ENCODE results near the gene ORC1.
A peak's percentile ranks its signal among the peaks of the same experiment; 100 is the strongest.
"Not testable (repeated sequence)": the region's sequence is repeated elsewhere in the genome, so short reads cannot be mapped to it uniquely, and the experiment has no call there.

The ORC1 gene

GRCh38 chr1:52400131-52400530 lies 4.1 kb downstream of the ORC1 start:
- TF ChIP-seq CTCF (IDR thresholded peaks at IDR 0.05; ENCODE audit: insufficient read depth, low read depth, low read length, missing control alignments) = no peak
- no peak for DNase-seq (ENCODE audit: low read depth)
- H3K4me3 ChIP-seq (ENCODE audit: low read depth, low read length) = no peak overlapping the region

GRCh38 chr1:52399629-52400028 lies 4.6 kb downstream of the ORC1 start:
- H3K4me3 ChIP-seq (ENCODE audit: low read depth, low read length) = no peak overlapping the region
- TF ChIP-seq CTCF (IDR thresholded peaks at IDR 0.05; ENCODE audit: insufficient read depth, low read depth, low read length, missing control alignments) = no peak
- no peak for DNase-seq (ENCODE audit: low read depth)

GRCh38 chr1:52393174-52393573 lies 11.0 kb downstream of the ORC1 start:
- no peak for DNase-seq (ENCODE audit: low read depth)
- no peak overlapping the region for H3K4me3 ChIP-seq (ENCODE audit: low read depth, low read length)
- no peak for TF ChIP-seq CTCF (IDR thresholded peaks at IDR 0.05; ENCODE audit: insufficient read depth, low read depth, low read length, missing control alignments)

DNA sequence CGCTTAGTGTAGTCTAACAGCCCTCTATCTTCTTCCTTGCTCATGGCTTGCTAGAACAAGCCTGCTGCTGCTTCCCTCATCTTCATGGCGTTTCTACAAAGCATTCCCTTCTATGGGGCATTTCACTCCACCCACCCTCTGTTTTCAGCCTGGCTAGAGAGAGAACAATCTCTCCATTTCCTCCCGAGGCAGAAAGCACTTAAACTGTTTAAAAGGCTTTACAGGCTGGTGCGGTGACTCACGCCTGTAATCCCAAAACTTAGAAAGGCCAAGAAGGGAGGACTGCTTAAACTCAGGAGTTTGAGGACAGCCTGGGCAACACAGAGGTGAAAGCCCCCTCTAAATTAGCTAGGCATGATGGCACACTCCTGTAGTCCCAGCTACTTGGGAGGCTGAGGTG lies 17.8 kb downstream of the ORC1 start:
- TF ChIP-seq CTCF (IDR thresholded peaks at IDR 0.05; ENCODE audit: insufficient read depth, low read depth, low read length, missing control alignments) = no peak
- no peak overlapping the region for H3K4me3 ChIP-seq (ENCODE audit: low read depth, low read length)
- DNase-seq (ENCODE audit: low read depth) = no peak

DNA sequence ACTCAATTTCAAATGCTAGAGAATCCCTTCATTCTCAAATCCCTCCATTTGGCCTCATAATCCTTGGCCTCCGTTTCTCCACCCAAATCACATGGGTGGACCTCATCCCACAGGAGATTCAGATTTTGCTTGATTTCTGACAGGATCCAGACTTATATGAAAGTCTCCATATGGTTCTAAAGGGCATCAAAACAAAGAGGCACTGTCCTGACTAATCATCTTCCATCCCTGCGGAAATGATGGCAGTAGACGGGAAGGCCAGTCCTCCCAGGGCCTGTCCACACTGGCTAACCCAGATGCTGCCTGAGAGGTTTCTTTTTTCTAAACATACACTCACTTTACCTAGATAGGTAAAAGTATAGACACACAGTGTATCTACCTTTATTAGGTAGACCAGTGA lies 18.8 kb downstream of the ORC1 start:
- no peak for TF ChIP-seq CTCF (IDR thresholded peaks at IDR 0.05; ENCODE audit: insufficient read depth, low read depth, low read length, missing control alignments)
- H3K4me3 ChIP-seq (ENCODE audit: low read depth, low read length) = no peak overlapping the region
- no peak for DNase-seq (ENCODE audit: low read depth)

DNA sequence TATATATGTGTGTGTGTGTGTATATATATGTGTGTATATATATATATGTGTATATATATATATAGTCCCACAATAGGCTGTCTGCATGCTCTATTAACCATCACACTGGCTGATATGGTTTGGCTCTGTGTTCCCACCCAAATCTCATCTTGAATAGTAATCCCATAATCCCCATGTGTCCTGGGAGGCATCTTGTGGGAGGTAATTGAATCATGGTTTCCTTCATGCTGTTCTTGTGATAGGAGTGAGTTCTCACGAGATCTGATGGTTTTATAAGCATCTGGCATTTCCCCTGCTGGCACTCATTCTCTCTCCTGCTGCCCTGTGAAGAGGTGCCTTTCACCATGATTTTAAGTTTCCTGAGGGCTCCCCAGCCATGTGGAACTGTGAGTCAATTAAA lies 34.4 kb downstream of the ORC1 start:
- DNase-seq (ENCODE audit: low read depth); H3K4me3 ChIP-seq (ENCODE audit: low read depth, low read length): not testable (repeated sequence)

DNA sequence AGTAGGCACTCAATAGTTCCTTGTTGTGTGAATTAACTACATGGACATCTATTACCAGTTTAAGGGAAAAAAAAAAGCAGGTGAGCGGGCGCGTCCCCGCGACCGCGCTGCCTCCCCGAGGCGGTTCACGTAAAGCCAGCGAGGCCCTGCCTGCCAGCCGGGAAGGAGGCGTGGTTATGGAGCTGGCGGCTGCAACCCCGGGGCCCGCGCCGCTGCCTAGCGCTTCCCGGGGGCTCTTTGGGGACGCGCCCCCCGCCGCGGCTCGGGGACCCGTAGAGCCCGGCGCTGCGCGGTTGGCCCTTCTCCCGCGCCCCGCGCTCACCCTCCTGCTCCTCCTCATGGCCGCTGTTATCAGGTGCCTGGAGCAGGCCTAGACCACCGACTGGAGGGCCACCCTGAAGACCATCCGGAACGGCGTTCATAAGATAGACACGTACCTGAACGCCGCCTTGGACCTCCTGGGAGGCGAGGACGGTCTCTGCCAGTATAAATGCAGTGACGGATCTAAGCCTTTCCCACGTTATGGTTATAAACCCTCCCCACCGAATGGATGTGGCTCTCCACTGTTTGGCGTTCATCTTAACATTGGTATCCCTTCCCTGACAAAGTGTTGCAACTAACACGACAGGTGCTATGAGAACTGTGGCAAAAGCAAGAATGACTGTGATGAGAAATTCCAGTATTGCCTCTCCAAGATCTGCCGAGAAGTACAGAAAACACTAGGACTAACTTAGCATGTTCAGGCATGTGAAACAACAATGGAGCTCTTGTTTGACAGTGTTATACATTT lies 35.6 kb downstream of the ORC1 start:
- DNase-seq (ENCODE audit: low read depth) = peak; percentile 56
- peak overlapping the region; percentile 33 for H3K4me3 ChIP-seq (ENCODE audit: low read depth, low read length)
- no peak for TF ChIP-seq CTCF (IDR thresholded peaks at IDR 0.05; ENCODE audit: insufficient read depth, low read depth, low read length, missing control alignments)

Data from GM12865 (cell line).